IMR-90 (cell line): ENCODE measurements around the gene PPM1L. TPM values are rescaled to one million over a fixed set of nuclear protein-coding genes. Genes with fewer than 3 reads are reported as not detected.

Source experiments
- ATAC-seq: fragments of 200-7000 bp; cut with Tn5 transposase; 2 replicates; pipeline ENCODE4 v1.9.1; 2020; ENCODE audit warnings: low read depth, mild to moderate bottlenecking, moderate library complexity
- BruUV-seq: library from RNA; stranded (reverse); fragments of 400-500 nt; replicated peaks from 2 replicates; lab custom pipeline; 2021; lab: Mats Ljungman, UMichigan
- CTCF ChIA-PET: fragments of 300-600 bp; formaldehyde crosslinking; extraction: SDS; loops from one replicate; lab custom pipeline; 2021; ENCODE audit warnings: antibody characterized with exemption; lab: Yijun Ruan, JAX
- POLR2A ChIA-PET: fragments of 300-600 bp; sonication (Branson Sonifier 250); formaldehyde crosslinking; loops from one replicate; lab custom pipeline; 2022; ENCODE audit warnings: antibody characterized with exemption; ENCODE audit not compliant: unreplicated experiment; lab: Charles Lee
- DNase-seq: peaks from one replicate; pipeline ENCODE4 v3.0.0; 2013
- H2AFZ ChIP-seq: replicated peaks from 2 replicates; pipeline ENCODE3; 2013; ENCODE audit warnings: low read length, mild to moderate bottlenecking; ENCODE audit not compliant: poor library complexity
- H2AK5ac ChIP-seq: 2 replicates; pipeline ENCODE4 v1.6.1; 2013; ENCODE audit warnings: low read depth, low read length, inconsistent platforms
- H2AK9ac ChIP-seq: replicated peaks from 2 replicates; pipeline ENCODE3; 2013; ENCODE audit warnings: mild to moderate bottlenecking, low read depth, low read length, moderate library complexity; ENCODE audit not compliant: poor library complexity
- H2BK120ac ChIP-seq: 2 replicates; pipeline ENCODE4 v1.6.1; 2013; ENCODE audit warnings: low read depth, low read length, inconsistent platforms
- H2BK15ac ChIP-seq: 3 replicates; pipeline ENCODE4 v1.6.1; 2013; ENCODE audit warnings: low read depth, low read length, inconsistent platforms
- H2BK20ac ChIP-seq: 2 replicates; pipeline ENCODE4 v1.6.1; 2013; ENCODE audit warnings: low read depth, mild to moderate bottlenecking, inconsistent platforms, low read length, moderate library complexity
- H2BK5ac ChIP-seq: 2 replicates; pipeline ENCODE4 v1.6.1; 2013; ENCODE audit warnings: mild to moderate bottlenecking, low read depth, low read length, inconsistent platforms; ENCODE audit not compliant: poor library complexity, severe bottlenecking
- H3K14ac ChIP-seq: replicated peaks from 2 replicates; pipeline ENCODE4 v1.6.1; 2013; ENCODE audit warnings: low read depth, low read length, inconsistent platforms
- H3K18ac ChIP-seq: 2 replicates; pipeline ENCODE4 v1.6.1; 2013; ENCODE audit warnings: low read depth, low read length, control low read depth
- H3K23ac ChIP-seq: 2 replicates; pipeline ENCODE4 v1.6.1; 2013; ENCODE audit warnings: low read depth, low read length, inconsistent platforms
- H3K27ac ChIP-seq: 2 replicates; pipeline ENCODE4 v1.5.1; 2013; ENCODE audit warnings: mild to moderate bottlenecking, control low read depth, low read length; ENCODE audit not compliant: insufficient read depth
- H3K27me3 ChIP-seq: 2 replicates; pipeline ENCODE4 v1.6.1; 2013; ENCODE audit warnings: low read length; ENCODE audit not compliant: control insufficient read depth, insufficient read depth
- H3K36me3 ChIP-seq: 2 replicates; pipeline ENCODE4 v1.6.1; 2013; ENCODE audit warnings: low read length, mixed read lengths; ENCODE audit not compliant: control insufficient read depth, insufficient read depth
- H3K4ac ChIP-seq: 2 replicates; pipeline ENCODE4 v1.6.1; 2013; ENCODE audit warnings: low read depth, low read length, inconsistent platforms
- H3K4me1 ChIP-seq: 2 replicates; pipeline ENCODE4 v1.6.1; 2013; ENCODE audit warnings: low read length, mixed read lengths; ENCODE audit not compliant: control insufficient read depth, insufficient read depth
- H3K4me2 ChIP-seq: 2 replicates; pipeline ENCODE4 v1.6.1; 2013; ENCODE audit warnings: low read depth, mild to moderate bottlenecking, control low read depth, low read length, moderate library complexity
- H3K4me3 ChIP-seq: 2 replicates; pipeline ENCODE4 v1.5.1; 2013; ENCODE audit warnings: low read depth, mild to moderate bottlenecking, control low read depth, low read length, moderate library complexity; ENCODE audit not compliant: insufficient read depth
- H3K56ac ChIP-seq: 2 replicates; pipeline ENCODE4 v1.6.1; 2013; ENCODE audit warnings: low read length, inconsistent platforms; ENCODE audit not compliant: insufficient read depth; ENCODE audit errors: extremely low read depth
- H3K79me1 ChIP-seq, 2 experiments: 2 replicates each; pipeline ENCODE4 v1.6.1; 2013; ENCODE audit warnings: low read length in 2 of 2, inconsistent platforms in 1 of 2, low read depth in 1 of 2
- H3K9ac ChIP-seq: 2 replicates; pipeline ENCODE4 v1.6.1; 2013; ENCODE audit warnings: low read depth, low read length, control low read depth
- H3K9me1 ChIP-seq: 2 replicates; pipeline ENCODE4 v1.6.1; 2013; ENCODE audit warnings: low read length, inconsistent platforms; ENCODE audit not compliant: insufficient read depth
- H3K9me3 ChIP-seq: 2 replicates; pipeline ENCODE4 v1.6.1; 2013; ENCODE audit warnings: low read length; ENCODE audit not compliant: control insufficient read depth, insufficient read depth
- H4K20me1 ChIP-seq: 2 replicates; pipeline ENCODE4 v1.6.1; 2013; ENCODE audit warnings: low read length, inconsistent platforms; ENCODE audit not compliant: insufficient read depth
- H4K5ac ChIP-seq: 2 replicates; pipeline ENCODE4 v1.6.1; 2013; ENCODE audit warnings: mild to moderate bottlenecking, low read depth, low read length, control low read depth
- H4K8ac ChIP-seq, 2 experiments: 2 replicates each; pipeline ENCODE4 v1.6.1; 2013; ENCODE audit warnings: low read depth in 2 of 2, low read length in 2 of 2, control low read depth in 1 of 2, inconsistent platforms in 1 of 2
- H4K91ac ChIP-seq: 2 replicates; pipeline ENCODE4 v1.6.1; 2013; ENCODE audit warnings: low read depth, low read length, inconsistent platforms; ENCODE audit not compliant: insufficient read depth
- CHD1 ChIP-seq: IDR thresholded peaks from 2 replicates; pipeline ENCODE4 v1.6.1; 2012; ENCODE audit warnings: low read depth, low read length, improper control_type of control experiment
- MAZ ChIP-seq: IDR thresholded peaks from 2 replicates; pipeline ENCODE4 v1.6.1; 2012; ENCODE audit warnings: low read depth, mild to moderate bottlenecking, low read length, improper control_type of control experiment, moderate library complexity, borderline replicate concordance
- POLR2A ChIP-seq: IDR thresholded peaks from 2 replicates; pipeline ENCODE4 v1.6.1; 2012; ENCODE audit warnings: mild to moderate bottlenecking, low read depth, low read length
- RAD21 ChIP-seq: IDR thresholded peaks from 2 replicates; pipeline ENCODE4 v1.6.1; 2012; ENCODE audit warnings: low read length, improper control_type of control experiment
- WGBS, 2 experiments: methylation state at CpG; one replicate each; pipeline versions ENCODE4 v1.1.5 to v1.1.7; 2013; ENCODE audit warnings: missing lambda C conversion rate in 2 of 2; ENCODE audit not compliant: insufficient read length in 1 of 2; ENCODE audit errors: extremely low coverage in 2 of 2; 5-methylcytosine and 5-hydroxymethylcytosine counted together
- dilution Hi-C: fragments of 300-500 bp; cut with HindIII; formaldehyde crosslinking; loops from one replicate; pipeline ENCODE4 v1.14.3; 2018; ENCODE audit warnings: low sequenced_read_pairs; ENCODE audit not compliant: unreplicated experiment
- in situ Hi-C: fragments of 300-500 bp; cut with MboI; formaldehyde crosslinking; loops from 3 replicates; pipeline ENCODE4 v1.14.3; 2019; ENCODE audit warnings: low sequenced_read_pairs, inconsistent platforms, mixed read lengths
- intact Hi-C: fragments of 100-400 bp; cut with micrococcal nuclease; formaldehyde crosslinking; loops from 2 replicates; pipeline ENCODE4 v1.10.0; 2022
- polyA plus RNA-seq, 3 experiments: library from polyadenylated mRNA; depleted of rRNA; stranded (reverse); fragments of >200 nt; gene quantifications; 2 replicates each; pipeline ENCODE4 v1.2.3, GENCODE V29; 2012; ENCODE audit warnings: low replicate concordance in 1 of 3
- total RNA-seq: library from RNA; depleted of rRNA; stranded (reverse); fragments of >200 nt; gene quantifications from 2 replicates; pipeline ENCODE4 v1.2.3, GENCODE V29; 2012
- TF ChIP-seq, protein P1 (sequence below): fragments of 150-350 bp; IDR thresholded peaks from 2 replicates; pipeline ENCODE4 v1.6.1; 2016; ENCODE audit warnings: low read depth, mild to moderate bottlenecking, low read length, moderate library complexity, borderline replicate concordance
- TF ChIP-seq, protein P2 (sequence below): fragments of 150-350 bp; IDR thresholded peaks from 2 replicates; pipeline ENCODE4 v1.6.1; 2017; ENCODE audit warnings: mild to moderate bottlenecking, antibody characterized with exemption, low read length, low read depth

Gene PPM1L
- total and polyA plus RNA-seq, 2 of the 4 experiments (the other 2 are of a cell fraction), result 0.14 to 0.18 TPM

DNA sequence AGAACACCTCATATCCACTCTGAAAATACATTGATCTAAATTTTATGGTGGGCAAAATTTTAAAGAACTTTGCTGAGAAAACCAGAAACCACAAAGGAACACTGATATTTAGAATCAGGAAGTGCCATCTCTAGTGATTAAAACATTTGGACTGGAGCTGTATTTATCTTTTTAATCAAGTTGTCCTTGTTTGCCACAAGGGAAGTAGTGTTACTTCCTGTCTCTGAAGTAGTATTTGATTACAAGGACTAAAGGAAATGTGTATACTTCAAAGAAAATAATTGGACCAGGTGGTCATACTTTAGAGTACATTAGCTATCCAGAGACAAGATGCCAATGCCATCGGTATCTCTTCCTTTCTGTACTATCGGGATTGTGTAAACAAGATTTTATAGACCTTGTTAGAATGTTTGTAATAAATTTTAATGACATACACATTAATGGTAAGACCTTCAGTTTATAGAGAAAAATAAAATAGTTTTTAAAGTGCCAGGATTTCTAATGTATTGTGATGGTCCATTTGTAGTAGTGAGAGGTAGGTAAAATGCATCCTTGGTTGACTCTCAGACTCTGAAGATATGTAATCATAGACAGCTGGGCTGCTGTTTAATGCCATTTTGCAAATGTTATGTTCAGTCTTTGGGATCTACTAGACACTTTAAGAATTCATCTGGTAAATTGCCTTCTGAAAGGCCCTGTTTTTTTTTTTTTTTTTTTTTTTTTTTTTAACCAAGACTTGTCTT lies 217.2 kb downstream of the PPM1L start:
- WGBS, 2 experiments, result no CpG with 5 or more reads among the region's 2 CpGs
- no peak for TF ChIP-seq POLR2A
- TF ChIP-seq, protein P1, sequence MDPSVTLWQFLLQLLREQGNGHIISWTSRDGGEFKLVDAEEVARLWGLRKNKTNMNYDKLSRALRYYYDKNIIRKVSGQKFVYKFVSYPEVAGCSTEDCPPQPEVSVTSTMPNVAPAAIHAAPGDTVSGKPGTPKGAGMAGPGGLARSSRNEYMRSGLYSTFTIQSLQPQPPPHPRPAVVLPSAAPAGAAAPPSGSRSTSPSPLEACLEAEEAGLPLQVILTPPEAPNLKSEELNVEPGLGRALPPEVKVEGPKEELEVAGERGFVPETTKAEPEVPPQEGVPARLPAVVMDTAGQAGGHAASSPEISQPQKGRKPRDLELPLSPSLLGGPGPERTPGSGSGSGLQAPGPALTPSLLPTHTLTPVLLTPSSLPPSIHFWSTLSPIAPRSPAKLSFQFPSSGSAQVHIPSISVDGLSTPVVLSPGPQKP, result no peak
- no peak for TF ChIP-seq CHD1
- TF ChIP-seq MAZ, result no peak
- no peak for TF ChIP-seq RAD21
- TF ChIP-seq, protein P2, sequence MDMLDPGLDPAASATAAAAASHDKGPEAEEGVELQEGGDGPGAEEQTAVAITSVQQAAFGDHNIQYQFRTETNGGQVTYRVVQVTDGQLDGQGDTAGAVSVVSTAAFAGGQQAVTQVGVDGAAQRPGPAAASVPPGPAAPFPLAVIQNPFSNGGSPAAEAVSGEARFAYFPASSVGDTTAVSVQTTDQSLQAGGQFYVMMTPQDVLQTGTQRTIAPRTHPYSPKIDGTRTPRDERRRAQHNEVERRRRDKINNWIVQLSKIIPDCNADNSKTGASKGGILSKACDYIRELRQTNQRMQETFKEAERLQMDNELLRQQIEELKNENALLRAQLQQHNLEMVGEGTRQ, result no peak
- ATAC-seq, result no peak
- Histone ChIP-seq H4K8ac (no peak overlapping the region), H2AK9ac (no peak overlapping the region), H3K23ac (no peak overlapping the region), H3K27me3 (no peaks in the 10 kb centered on the region), H4K91ac (no peak overlapping the region), H2AK5ac (no peak overlapping the region), H3K4ac (no peak overlapping the region), H2BK120ac (no peak overlapping the region), H3K18ac (no peak overlapping the region), H3K4me3 (no peak overlapping the region), H2BK20ac (no peak overlapping the region), H4K20me1 (no peaks in the 10 kb centered on the region), H3K56ac (no peak overlapping the region), H3K4me2 (no peak overlapping the region), H3K36me3 (no peaks in the 10 kb centered on the region), H3K27ac (no peak overlapping the region), H2BK15ac (no peak overlapping the region), H3K9ac (no peak overlapping the region), H3K79me1 (no peaks in the 10 kb centered on the region), H3K14ac (no peak overlapping the region), H4K5ac (no peak overlapping the region), H2BK5ac (no peak overlapping the region), H2AFZ (no peak overlapping the region), H3K9me1 (no peaks in the 10 kb centered on the region), H3K9me3 (no peaks in the 10 kb centered on the region), H3K4me1 (no peaks in the 10 kb centered on the region)
- DNase-seq, result no peak
- ChIA-PET POLR2A (no interaction called here), CTCF (no interaction called here)
- dilution Hi-C loops (no loop called here), in situ Hi-C loops (no loop called here), intact Hi-C loops (no loop called here)
- no TSS peak for BruUV-seq
